Osteocyte (in vitro differentiated cells): ENCODE results near the gene PARD3B. TPM values are rescaled to one million over a fixed set of nuclear protein-coding genes. Genes with fewer than 3 reads are reported as not detected.

Experiments
- DNase-seq: peaks from one replicate; pipeline ENCODE4 v3.0.0; 2021; ENCODE audit warnings: mixed read lengths; ENCODE audit not compliant: unreplicated experiment; ENCODE audit errors: extremely low spot score
- H3K27ac Mint-ChIP-seq: one replicate; pipeline ENCODE4 v1.8.0; 2021; ENCODE audit warnings: mild to moderate bottlenecking, mixed read lengths; ENCODE audit not compliant: unreplicated experiment
- H3K27me3 Mint-ChIP-seq: one replicate; pipeline ENCODE4 v1.8.0; 2021; ENCODE audit warnings: mixed read lengths; ENCODE audit not compliant: unreplicated experiment
- H3K36me3 Mint-ChIP-seq: one replicate; pipeline ENCODE4 v1.8.0; 2021; ENCODE audit warnings: mixed read lengths; ENCODE audit not compliant: unreplicated experiment
- H3K4me1 Mint-ChIP-seq: one replicate; pipeline ENCODE4 v1.8.0; 2021; ENCODE audit warnings: mixed read lengths; ENCODE audit not compliant: unreplicated experiment
- H3K4me3 Mint-ChIP-seq: one replicate; pipeline ENCODE4 v1.8.0; 2021; ENCODE audit warnings: mild to moderate bottlenecking, moderate library complexity, mixed read lengths; ENCODE audit not compliant: unreplicated experiment
- H3K9me3 Mint-ChIP-seq: one replicate; pipeline ENCODE4 v1.8.0; 2021; ENCODE audit warnings: mixed read lengths; ENCODE audit not compliant: unreplicated experiment
- total RNA-seq: library from RNA; stranded (reverse); gene quantifications from 2 replicates; pipeline ENCODE4 v1.2.1, GENCODE V29; 2021
- TF ChIP-seq, protein P1 (sequence below): fragments of 200-600 bp; sonication (generic); IDR thresholded peaks from 2 replicates; pipeline ENCODE4 v1.5.0; 2021; ENCODE audit warnings: antibody characterized with exemption, mild to moderate bottlenecking, moderate library complexity

Gene PARD3B
- total RNA-seq, 1 donor from 2014 or later: 26.7 TPM

DNA sequence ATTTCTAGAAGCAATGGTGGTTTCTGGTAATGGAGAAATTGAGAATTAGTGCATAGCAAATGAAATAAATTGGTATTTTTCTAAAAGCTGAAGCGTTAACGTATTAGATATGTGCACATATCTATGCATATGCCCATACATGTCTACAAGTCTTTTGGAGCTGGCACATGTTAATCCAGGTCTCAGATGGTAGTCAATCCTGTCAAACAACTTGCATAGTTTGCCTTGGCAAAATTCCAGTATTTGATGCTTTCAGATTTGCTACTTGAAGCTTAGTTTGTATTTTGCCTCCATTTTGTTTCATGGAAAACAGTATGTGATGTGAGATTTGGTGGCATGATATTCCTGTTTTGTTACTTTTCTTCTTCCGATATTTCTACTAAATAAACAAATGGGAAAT is 304.6 kb downstream of the PARD3B start:
- no peak overlapping the region for H3K4me3 Mint-ChIP-seq
- no peak for DNase-seq
- no peaks in the 10 kb centered on the region for H3K27me3 Mint-ChIP-seq
- TF ChIP-seq, protein P1, sequence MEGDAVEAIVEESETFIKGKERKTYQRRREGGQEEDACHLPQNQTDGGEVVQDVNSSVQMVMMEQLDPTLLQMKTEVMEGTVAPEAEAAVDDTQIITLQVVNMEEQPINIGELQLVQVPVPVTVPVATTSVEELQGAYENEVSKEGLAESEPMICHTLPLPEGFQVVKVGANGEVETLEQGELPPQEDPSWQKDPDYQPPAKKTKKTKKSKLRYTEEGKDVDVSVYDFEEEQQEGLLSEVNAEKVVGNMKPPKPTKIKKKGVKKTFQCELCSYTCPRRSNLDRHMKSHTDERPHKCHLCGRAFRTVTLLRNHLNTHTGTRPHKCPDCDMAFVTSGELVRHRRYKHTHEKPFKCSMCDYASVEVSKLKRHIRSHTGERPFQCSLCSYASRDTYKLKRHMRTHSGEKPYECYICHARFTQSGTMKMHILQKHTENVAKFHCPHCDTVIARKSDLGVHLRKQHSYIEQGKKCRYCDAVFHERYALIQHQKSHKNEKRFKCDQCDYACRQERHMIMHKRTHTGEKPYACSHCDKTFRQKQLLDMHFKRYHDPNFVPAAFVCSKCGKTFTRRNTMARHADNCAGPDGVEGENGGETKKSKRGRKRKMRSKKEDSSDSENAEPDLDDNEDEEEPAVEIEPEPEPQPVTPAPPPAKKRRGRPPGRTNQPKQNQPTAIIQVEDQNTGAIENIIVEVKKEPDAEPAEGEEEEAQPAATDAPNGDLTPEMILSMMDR: no peak
- no peaks in the 10 kb centered on the region for H3K36me3 Mint-ChIP-seq
- H3K9me3 Mint-ChIP-seq: no peaks in the 10 kb centered on the region
- no peaks in the 10 kb centered on the region for H3K4me1 Mint-ChIP-seq
- H3K27ac Mint-ChIP-seq: no peak overlapping the region

DNA sequence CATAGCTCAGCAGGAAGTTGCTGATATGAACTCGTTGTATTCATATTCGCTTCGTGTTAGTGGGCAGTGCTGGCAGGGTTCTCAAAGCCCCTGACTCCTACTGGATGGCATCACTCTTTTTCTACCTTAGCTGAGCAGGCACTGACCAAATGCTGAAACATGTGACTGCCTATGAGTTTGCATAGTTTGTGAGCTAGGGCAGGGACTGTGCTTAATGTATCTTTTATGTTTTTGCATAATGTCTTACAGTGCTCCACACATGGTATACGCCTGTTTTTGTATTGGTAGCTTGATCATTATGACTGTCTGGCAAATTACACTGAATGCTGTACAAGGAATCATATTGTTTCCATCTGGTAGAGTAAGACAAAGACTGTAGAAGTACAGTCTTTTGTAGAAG is 305.3 kb downstream of the PARD3B start:
- TF ChIP-seq, protein P1: no peak
- no peak for DNase-seq
- no peaks in the 10 kb centered on the region for H3K4me1 Mint-ChIP-seq
- H3K27ac Mint-ChIP-seq: no peak overlapping the region
- H3K4me3 Mint-ChIP-seq: no peak overlapping the region
- no peaks in the 10 kb centered on the region for H3K27me3 Mint-ChIP-seq
- no peaks in the 10 kb centered on the region for H3K36me3 Mint-ChIP-seq
- peaks cover 2% of the 10 kb centered on the region for H3K9me3 Mint-ChIP-seq

DNA sequence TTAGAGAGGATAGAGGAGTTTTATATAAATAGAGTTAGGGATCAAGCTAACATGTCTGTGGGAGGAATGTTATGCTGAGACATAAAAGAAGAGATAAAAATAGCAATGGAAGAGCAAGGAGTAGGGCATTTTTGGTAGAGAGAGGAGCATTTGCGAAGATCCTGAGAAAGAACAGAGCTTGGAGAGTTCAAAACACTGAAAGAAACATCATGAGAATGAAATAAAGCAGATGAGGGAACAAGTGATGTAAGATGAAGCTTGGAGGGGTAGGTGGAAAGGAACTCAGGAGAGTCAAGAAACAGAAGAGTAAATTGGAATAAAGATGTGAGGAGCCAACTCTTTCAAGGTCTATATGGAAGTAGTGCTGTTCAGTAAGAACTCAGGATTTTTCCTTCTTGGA is 308.6 kb downstream of the PARD3B start:
- Mint-ChIP-seq H3K36me3 (no peaks in the 10 kb centered on the region), H3K27ac (no peak overlapping the region), H3K4me1 (no peaks in the 10 kb centered on the region), H3K9me3 (peaks cover 10% of the 10 kb centered on the region), H3K27me3 (no peaks in the 10 kb centered on the region), H3K4me3 (no peak overlapping the region)
- TF ChIP-seq, protein P1: no peak
- no peak for DNase-seq

DNA sequence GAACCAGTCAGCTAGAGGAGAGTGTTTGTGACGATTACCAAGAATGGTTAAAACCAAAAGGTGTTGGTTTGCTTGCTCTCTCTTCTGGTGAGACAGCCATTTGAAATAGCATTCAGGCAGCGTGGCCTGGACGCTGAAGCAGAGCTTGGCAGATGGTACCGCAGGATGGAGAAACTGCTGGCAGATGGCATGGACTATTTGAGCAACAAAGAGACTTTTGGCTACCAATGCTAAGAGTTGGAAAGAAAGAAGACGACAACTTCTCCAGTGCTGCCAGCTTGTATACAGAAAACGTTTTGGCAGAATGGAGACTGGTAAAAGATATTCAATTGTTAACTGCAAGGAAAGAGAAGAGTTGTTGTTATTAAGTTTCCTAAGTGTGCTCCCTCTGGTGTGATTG is 315.0 kb downstream of the PARD3B start:
- Mint-ChIP-seq H3K4me3 (no peak overlapping the region), H3K4me1 (peaks cover 3% of the 10 kb centered on the region), H3K36me3 (peaks cover 2% of the 10 kb centered on the region), H3K27ac (no peak overlapping the region), H3K27me3 (no peaks in the 10 kb centered on the region), H3K9me3 (peaks cover 27% of the 10 kb centered on the region)
- TF ChIP-seq, protein P1: no peak
- DNase-seq: no peak

DNA sequence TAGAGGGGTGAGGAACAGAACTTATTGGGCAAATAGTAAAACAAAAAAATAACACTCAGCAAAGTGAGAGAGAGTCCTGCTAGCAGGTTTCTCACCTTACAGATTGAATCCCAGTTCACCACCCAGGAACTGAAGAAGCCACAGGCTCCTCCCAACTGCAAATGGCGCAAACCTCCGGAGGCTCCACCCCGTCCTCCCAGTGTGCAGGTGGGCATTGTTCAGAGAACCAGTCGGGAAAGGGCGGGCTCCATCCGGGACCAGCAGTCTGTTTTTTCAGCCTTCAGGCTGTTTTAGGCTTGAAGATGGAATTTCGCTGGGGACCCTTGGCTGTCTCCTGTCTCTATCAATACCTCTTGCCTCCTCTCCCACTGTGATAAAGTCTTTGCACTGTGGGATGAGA is 317.5 kb downstream of the PARD3B start:
- Mint-ChIP-seq H3K27ac (no peak overlapping the region), H3K4me1 (peaks cover 3% of the 10 kb centered on the region), H3K9me3 (peaks cover 19% of the 10 kb centered on the region), H3K27me3 (no peaks in the 10 kb centered on the region), H3K36me3 (peaks cover 2% of the 10 kb centered on the region), H3K4me3 (no peak overlapping the region)
- TF ChIP-seq, protein P1: no peak
- no peak for DNase-seq
